Esophagus muscularis mucosa (tissue), 2 donors: ENCODE measurements around the gene ARHGAP8.

Experiments
- EP300 ChIP-seq: sonication (generic); formaldehyde crosslinking; IDR thresholded peaks from one replicate; pipeline ENCODE4 v1.6.1; 2017; ENCODE audit warnings: antibody characterized with exemption
- POLR2A ChIP-seq: fragments of 450-650 bp; IDR thresholded peaks from one replicate; pipeline ENCODE4 v1.6.1; 2017; ENCODE audit warnings: antibody characterized with exemption, moderate library complexity, mild to moderate bottlenecking, low read depth

GRCh38 chr22:44884968-44885805 lies 132.8 kb downstream of the ARHGAP8 start:
- no peak for TF ChIP-seq POLR2A
- TF ChIP-seq EP300, result no peak
